ENCODE measurements around the gene CBL. TPM values are rescaled to one million over a fixed set of nuclear protein-coding genes. Genes with fewer than 3 reads are reported as not detected.
A peak's percentile ranks its signal among the peaks of the same experiment; 100 is the strongest.
"Not testable (repeated sequence)": the region's sequence is repeated elsewhere in the genome, so short reads cannot be mapped to it uniquely, and the experiment has no call there.

CBL gene
- polyA plus RNA-seq, 4 donors = 19.9 to 22.8 (median 21.6) TPM

DNA sequence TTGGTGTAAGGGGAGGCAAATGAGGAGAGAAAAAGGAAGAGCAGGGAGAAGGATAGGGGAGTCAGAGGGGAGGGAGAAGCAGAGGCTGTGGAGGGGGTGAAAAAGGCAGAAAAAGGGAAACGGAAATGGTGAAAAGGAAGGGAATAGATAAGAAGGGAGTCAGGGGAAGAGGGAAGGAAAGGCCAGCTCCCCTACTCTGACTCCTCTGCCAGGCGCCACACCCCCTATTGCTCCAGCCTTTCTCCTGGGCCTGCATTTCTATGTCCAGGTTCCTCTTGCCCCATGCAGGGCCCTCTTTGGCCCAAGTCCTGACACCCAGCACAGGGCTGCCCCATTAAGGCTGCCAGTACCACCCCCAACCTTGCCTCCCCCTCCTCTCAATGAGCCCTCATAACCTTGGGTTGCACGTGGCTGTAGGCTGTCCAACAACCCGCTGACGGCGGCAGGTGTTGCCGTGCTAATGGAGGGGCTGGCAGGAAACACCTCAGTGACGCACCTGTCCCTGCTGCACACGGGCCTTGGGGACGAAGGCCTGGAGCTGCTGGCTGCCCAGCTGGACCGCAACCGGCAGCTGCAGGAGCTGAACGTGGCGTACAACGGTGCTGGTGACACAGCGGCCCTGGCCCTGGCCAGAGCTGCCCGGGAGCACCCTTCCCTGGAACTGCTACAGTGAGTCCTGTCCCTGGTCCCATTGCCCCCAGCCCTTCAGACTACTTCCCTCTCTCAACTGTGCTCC lies 24.3 kb upstream of the CBL start:
- DNase-seq (ENCODE audit: low read depth in 4 of 4, low spot score in 3 of 4) = no peak

DNA sequence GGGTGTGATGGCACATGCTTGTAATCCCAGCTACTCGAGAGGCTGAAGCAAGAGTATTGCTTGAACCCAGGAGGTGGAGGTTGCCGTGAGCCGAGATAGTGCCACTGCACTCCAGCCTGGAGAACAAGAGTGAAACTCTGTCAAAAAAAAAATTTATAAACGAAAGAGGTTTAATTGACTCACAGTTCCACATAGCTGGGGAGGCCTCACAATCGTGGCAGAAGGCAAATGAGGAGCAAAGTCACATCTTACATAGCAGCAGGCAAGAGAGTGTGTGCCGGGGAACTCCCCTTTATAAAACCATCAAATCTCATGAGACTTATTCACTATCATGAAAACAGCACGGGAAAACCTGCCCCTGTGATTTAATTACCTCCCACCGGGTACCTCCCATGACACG lies 21.7 kb upstream of the CBL start:
- DNase-seq (ENCODE audit: low read depth in 4 of 4, low spot score in 3 of 4) = not testable (repeated sequence)

DNA sequence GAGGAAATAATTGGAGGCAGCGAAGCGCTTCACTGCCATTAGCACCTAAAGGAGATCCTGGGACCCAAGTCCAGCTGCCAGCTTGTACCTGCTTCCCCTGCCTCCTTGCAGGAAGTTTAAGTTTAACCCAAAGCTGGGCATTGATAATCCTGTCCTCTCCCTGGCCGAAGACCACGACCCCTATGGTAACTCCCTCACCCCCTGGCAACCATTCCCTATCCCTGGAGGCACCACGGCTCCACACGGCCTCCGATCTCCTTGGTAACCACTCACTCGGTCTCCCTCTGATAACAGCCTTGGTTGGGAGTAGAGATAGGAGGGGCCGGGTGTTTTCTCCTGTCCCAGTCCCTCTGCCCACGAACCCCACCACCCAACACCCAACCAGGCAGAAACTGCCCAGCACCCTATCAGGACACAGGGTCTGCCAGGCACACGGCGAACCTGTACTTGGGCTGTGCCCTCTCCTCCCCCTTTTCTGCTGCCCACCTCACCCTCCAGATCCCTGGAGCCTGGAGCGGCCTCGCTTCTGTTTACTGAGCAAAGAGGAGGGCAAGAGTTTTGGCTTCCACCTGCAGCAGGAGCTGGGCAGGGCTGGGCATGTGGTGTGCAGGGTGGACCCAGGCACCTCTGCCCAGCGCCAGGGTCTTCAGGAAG lies 20.0 kb upstream of the CBL start:
- no peak for DNase-seq (ENCODE audit: low read depth in 4 of 4, low spot score in 3 of 4)

DNA sequence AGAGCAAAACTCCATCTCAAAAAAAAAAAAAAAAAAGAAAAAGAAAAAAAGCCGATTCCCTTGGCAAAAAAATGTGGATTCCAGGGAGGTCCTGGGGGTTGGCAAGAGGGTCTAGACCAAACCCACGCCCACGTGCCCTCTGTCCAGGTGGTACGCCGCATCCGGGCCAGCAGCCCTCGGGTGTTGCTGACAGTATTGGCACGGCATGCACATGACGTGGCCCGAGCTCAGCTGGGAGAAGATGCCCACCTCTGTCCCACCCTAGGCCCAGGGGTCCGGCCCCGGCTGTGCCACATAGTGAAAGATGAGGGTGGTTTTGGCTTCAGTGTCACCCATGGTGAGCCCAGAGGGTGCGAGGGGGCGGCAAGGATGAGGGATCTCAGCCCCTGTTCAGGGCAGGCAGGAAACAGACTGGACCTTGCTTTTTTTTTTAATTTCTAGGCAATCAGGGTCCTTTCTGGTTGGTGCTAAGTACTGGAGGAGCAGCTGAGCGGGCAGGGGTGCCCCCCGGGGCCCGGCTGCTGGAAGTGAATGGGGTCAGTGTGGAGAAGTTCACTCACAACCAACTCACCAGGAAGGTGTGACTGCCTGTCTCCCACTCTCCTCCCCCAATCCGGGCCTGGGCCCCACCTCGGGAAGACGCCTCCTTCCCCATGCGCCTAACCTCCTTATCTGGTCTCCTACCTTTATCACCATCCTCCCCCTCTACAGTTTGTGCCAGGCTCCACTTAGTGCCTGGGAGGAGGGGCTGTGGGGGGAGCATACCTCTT lies 18.8 kb upstream of the CBL start:
- DNase-seq (ENCODE audit: low read depth in 4 of 4, low spot score in 3 of 4) = no peak

DNA sequence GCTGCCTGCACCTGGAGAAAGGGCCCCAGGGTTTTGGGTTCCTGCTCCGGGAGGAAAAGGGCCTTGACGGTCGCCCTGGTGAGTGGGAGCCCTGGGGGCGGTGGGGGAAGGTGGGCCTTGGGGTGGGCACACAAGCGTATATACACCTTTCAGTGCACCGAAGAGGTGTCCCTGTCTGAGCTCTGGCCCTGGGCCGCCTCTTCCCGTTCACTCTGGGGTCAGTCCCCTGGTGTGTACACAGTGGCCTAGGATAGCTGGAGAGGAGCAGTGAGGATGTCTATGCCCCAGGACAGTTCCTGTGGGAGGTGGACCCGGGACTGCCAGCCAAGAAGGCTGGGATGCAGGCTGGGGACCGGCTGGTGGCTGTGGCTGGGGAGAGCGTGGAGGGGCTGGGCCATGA lies 18.1 kb upstream of the CBL start:
- DNase-seq (ENCODE audit: low read depth in 4 of 4, low spot score in 3 of 4) = no peak

DNA sequence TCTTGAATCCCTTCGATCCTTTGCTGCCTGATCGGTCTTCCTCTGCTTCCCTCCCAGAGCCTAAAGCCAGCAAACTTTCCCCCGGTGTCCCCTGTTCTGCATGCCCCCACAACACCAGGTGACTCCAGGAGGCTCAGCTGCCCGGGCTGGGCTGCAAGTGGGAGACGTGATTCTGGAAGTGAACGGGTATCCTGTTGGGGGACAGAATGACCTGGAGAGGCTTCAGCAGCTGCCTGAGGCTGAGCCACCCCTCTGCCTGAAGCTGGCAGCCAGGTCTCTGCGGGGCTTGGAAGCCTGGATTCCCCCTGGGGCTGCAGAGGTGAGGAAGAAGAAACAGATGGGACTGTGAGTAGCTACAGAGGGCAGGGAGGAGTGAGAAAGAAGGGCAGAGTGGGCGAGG lies 17.3 kb upstream of the CBL start:
- no peak for DNase-seq (ENCODE audit: low read depth in 4 of 4, low spot score in 3 of 4)

DNA sequence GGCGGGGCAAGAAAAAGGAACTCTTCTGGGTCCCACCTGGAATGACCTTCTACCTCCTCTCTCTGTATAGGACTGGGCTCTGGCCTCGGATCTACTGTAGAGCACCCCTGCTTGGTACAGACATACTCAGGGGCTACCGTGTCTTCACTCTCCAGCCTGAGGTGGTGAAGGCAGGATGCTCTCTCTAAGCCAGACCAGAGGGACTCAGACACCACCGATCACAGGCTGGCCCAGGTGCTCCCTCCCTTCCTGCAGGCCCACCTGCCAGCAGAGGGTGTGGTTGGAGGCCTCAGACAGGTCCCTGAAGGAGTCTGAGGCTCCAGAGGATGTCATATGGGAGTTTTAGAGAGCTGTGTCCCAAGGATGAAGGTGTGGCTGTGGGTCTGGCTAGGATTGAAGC lies 16.7 kb upstream of the CBL start:
- no peak for DNase-seq (ENCODE audit: low read depth in 4 of 4, low spot score in 3 of 4)

DNA sequence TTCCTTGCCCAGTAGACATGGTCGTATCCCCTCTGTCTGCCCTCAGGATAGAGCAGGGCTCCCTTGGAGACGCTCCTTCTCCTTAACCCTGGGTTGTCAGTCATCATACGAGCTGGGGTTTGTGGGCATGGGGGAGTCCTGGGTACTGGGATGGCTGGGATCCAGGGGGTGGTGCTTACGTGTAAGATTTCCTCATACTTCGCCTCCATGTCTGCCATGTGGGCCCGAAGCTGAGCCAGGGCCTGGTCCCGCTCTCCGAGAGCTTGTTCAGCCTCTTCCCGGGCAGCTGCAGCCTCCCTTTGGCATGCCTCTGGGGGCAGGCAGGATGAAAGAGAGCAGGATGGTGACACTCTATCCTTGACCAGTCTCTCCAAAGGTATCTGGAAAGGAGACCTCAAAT lies 15.6 kb upstream of the CBL start:
- no peak for DNase-seq (ENCODE audit: low read depth in 4 of 4, low spot score in 3 of 4)

DNA sequence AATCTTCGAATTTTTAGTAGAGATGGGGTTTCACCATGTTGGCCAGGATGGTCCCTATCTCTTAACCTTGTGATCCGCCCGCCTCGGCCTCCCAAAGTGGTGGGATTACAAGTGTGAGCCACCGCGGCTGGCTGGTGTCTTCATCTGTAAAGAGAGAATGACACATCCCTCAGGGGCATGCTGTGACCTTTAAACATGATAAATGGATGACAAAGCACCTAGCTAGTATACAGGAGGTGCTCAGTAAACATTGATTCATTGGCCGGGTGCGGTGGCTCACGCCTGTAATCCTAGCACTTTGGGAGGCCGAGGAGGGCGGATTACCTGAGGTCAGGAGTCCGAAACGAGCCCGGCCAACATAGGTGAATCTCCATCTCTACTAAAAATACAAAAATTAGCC lies 14.9 kb upstream of the CBL start:
- DNase-seq (ENCODE audit: low read depth in 4 of 4, low spot score in 3 of 4) = not testable (repeated sequence)

DNA sequence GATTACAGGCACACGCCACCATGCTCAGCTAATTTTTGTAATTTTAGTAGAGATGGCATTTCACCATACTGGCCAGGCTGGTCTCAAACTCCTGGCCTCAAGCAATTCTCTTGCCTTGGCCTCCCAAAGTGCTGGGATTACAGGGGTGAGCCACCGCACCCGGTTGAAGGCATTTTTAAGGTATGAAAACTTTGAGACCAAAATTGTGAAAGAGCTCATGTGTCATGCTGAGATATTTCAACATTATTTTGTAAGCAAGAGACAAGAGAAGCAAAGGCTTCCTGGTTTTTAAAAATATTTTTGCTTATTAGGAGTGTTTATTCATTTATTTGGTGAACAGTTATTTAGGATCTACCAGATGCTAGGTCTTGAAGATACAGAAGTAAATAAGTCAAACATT lies 14.0 kb upstream of the CBL start:
- DNase-seq (ENCODE audit: low read depth in 4 of 4, low spot score in 3 of 4) = no peak

DNA sequence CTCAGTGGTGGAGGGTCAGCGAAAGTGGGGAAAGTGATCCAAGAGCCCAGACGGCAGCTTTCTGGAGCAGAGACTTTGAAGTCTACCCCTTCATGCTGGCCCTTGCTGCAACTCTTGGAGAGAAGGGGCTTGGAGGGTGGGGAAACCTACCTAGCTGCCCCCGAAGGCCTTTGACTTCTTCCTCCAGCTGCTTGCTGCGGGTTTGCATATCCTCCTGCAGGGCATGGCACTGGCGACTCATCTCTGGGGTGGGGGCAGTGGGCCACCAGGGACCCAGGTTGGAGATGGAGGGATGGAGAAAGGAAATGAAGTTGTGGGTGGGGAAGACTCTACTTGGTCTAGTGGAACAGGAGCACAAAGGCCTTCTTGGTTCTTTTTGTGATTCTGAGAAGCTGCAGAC lies 13.1 kb upstream of the CBL start:
- DNase-seq (ENCODE audit: low read depth in 4 of 4, low spot score in 3 of 4) = no peak

DNA sequence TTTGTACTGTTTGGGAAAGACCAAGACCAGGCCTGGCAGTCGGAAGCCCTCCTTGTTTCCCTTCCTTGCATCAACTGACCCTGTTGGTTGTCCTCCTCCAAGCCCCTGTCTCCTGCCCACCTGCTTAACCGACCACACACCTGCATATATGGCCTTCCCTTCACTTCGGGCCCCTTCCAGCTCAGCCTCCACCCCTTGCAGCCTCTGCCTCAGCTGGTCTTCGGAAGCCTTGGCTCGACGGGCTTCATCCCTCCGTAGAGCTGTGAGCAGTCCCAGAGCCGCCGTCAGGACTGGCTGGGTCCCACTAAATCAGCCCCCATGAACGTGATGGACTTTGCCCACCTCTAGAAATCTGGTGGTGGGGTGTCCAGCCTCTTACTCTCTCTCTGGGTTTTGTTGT lies 12.5 kb upstream of the CBL start:
- no peak for DNase-seq (ENCODE audit: low read depth in 4 of 4, low spot score in 3 of 4)

DNA sequence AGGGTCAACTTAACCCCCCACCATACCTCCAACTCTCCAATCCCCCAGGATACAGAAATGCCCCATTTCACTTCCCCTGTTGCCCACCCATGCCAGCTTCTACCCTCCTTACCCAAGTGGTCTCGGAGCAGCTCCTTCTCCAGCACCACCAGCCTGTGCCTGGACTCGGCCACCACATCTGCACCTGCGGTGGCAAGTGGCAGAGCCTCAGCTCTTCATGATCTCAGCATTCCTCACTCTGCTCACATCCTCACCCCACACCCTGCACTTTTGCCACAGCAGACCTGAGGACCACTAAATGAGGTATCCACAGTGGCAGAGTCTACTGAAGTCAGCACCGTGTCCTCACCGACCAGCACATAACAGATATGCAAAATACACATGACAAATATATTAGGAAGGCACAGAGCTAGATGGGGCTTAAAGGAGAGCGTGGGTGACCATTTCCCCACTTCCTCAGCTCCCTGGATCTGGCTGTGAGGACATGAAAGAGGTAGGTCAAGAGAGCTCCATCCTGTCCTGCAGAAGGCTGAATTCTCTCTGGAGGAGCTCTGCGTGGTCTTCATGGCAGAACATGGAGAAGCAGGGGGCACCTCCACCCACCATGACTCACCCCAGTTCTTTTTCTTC lies 11.2 kb upstream of the CBL start:
- DNase-seq (ENCODE audit: low read depth in 4 of 4, low spot score in 3 of 4) = no peak

DNA sequence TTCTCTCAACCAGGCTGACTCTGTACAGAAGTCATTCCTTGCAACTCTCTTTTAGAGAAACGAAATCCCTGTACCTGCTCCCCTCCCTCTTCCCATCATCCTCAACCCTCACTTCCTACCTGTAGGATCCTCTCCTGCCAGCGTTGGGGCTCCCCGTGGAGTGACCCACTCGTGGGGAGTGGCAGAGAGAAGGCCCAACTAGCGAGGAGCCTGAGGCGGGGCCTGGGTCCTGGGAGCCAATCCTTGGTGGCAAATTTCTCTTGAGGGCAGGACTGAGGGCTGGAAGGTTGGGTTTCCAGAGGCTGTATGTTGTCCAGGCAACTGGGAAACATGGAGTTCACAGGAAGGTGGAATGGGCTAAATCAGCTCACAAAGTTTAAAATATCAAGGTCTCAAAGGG lies 10.5 kb upstream of the CBL start:
- DNase-seq (ENCODE audit: low read depth in 4 of 4, low spot score in 3 of 4) = no peak

DNA sequence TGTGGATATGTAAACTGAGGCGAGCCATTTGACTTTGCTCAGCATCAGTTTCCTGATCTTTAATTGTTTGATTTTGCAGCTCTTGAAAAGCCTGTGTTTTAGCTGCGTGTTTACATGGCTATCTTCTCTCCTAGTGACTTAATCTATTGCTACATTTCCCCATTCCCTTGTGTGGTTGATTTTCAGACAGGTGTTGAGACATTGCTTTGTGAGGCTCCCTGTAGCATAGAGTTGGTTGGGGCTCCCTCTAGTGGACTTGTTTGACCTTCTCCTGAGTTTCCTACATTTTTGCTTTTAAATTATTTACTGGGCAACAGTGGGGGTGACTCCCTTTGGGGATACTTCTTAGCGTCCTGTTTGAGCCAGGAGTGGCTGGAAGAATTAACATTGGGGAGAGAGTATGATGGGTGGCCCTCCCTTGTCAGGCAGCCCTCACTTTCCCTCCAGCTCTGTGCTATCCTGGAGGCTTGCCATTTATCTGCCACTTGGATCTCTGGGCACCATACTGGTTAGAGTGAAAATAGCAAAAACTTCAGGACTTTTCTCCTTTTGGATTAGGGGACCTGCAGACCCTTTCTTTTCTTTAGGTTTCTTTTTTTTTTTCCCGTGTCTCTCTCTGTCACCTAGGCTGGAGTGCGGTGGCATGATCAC lies 9.2 kb upstream of the CBL start:
- peak; percentile 69 to 82 (median 76) for DNase-seq (ENCODE audit: low read depth in 4 of 4, low spot score in 3 of 4)

DNA sequence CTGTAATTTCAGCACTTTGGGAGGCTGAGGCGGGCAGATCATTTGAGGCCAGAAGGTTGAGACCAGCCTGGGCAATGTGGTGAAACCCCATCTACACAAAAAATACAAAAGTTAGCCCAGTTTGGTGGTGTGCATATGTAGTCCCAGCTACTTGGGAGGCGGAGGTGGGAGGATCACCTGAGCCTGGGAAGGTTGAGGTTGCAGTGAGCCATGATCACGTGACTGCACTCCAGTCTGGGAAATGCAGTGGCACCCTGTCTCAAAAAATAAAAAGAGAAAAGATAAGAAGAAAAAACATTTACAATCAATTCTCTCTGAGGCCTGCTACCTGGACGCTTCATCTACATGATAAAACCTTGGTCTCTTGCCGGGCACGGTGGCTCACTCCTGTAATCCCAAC lies 7.2 kb upstream of the CBL start:
- DNase-seq (ENCODE audit: low read depth in 4 of 4, low spot score in 3 of 4) = no peak

DNA sequence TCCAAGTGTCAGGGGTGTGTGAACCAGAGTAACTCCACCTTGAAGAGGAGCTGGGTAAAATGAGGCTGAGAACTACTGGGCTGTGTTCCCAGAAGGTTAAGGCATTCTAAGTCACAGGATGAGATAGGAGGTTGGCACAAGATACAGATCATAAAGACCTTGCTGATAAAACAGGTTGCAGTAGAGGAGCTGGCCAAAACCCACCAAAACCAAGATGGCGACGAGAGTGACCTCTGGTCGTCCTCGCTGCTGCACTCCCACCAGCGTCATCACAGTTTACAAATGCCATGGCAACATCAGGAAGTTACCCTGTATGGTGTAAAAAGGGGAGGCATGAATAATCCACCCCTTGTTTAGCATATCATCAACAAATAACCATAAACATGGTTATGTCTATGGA lies 4.9 kb upstream of the CBL start:
- not testable (repeated sequence) for DNase-seq (ENCODE audit: low read depth in 4 of 4, low spot score in 3 of 4)

DNA sequence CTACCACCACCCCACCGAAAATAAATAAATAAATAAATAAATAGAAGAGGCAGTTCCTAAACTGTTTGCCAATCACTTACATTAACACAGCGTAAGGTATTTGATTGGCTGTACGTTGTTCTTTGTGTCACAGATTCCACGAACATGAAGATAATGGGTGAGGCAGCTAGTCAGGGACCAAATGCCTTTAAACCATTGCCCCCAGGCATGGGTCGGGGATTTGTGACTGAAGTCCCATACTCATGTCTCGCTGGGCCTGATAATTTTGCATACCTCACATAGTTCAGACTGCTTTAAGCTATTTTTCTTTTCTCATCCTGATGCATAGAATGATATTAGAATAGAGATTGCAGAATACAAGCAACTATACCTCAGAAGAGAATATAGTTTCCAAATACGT lies 3.6 kb upstream of the CBL start:
- DNase-seq (ENCODE audit: low read depth in 4 of 4, low spot score in 3 of 4) = no peak

DNA sequence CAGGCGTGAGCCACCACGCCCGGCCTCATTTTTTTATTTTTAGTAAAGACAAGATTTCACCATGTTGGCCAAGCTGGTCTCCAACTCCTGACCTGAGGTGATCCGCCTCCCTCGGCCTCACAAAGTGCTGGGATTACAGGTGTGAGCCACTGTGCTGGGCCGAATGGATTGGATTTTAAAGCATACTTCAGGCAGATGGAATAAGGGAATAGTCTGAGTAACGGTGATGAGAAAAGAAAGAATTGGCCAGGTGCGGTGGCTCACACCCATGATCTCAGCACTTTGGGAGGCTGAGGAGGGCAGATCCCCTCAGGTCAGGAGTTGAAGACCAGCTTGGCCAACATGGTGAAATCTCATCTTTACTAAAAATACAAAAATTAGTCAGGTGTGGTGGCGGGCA lies 2.1 kb upstream of the CBL start:
- no peak for DNase-seq (ENCODE audit: low read depth in 4 of 4, low spot score in 3 of 4)

DNA sequence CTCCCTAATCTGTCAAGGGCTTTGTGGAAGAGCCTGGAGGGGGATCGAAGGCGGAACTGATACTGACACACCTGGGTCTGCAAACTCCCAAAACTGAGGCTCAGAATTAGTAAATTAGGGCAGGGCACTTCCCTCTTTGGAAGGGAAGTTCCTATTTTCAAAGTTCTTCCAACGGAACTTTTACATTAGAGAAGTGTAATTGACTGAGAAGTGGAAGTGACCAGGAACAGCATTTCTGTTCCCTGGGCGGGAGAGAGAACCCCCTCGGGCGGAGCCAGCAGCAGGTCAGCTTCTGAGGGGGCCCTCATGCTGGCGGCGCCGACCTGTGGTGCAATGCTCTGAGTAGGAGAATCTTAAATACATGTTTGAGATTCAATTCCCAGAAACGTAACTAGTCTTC lies 1.1 kb upstream of the CBL start:
- no peak for DNase-seq (ENCODE audit: low read depth in 4 of 4, low spot score in 3 of 4)

Measured in right renal pelvis (tissue), 4 donors.